Bronchial epithelial cell (primary cell): ENCODE measurements around the gene GJB5. TPM values are rescaled to one million over a fixed set of nuclear protein-coding genes. Genes with fewer than 3 reads are reported as not detected.

Experiments used
- DNase-seq: peaks from one replicate; pipeline ENCODE4 v3.0.0-alpha.2; 2010; ENCODE audit warnings: low read depth
- FAIRE-seq: peaks from 2 replicates; lab custom pipeline; 2011; peaks lifted over from hg19 to GRCh38; lab: Jason Lieb, UNC
- H3K27me3 ChIP-seq: 2 replicates; pipeline ENCODE4 v1.5.1; 2011; ENCODE audit warnings: low read length; ENCODE audit not compliant: control insufficient read depth, insufficient read depth
- H3K36me3 ChIP-seq: 2 replicates; pipeline ENCODE4 v1.5.1; 2011; ENCODE audit warnings: low read length; ENCODE audit not compliant: control insufficient read depth, insufficient read depth
- H3K4me3 ChIP-seq: 2 replicates; pipeline ENCODE4 v1.5.1; 2011; ENCODE audit warnings: mild to moderate bottlenecking, low read depth, low read length, control low read depth
- CTCF ChIP-seq: IDR thresholded peaks from 2 replicates; pipeline ENCODE4 v1.5.1; 2011; ENCODE audit warnings: mild to moderate bottlenecking, moderate library complexity, low read length, control low read depth, inconsistent platforms; ENCODE audit not compliant: insufficient read depth, severe bottlenecking
- total RNA-seq: library from RNA; depleted of rRNA; stranded (reverse); fragments of >200 nt; gene quantifications from 2 replicates; pipeline ENCODE4 v1.2.1, GENCODE V29; 2014

GJB5 gene
- total RNA-seq, 1 donor from 2014 or later: 95.8 TPM

GRCh38 chr1:34794790-34795180 lies 39.9 kb downstream of the GJB5 start:
- FAIRE-seq (no peak), DNase-seq (no peak)
- no peaks in the 10 kb centered on the region for H3K36me3 ChIP-seq
- no peak overlapping the region for H3K4me3 ChIP-seq
- peaks cover 6% of the 10 kb centered on the region for H3K27me3 ChIP-seq
- no peak for TF ChIP-seq CTCF

- no peak for TF ChIP-seq CTCF
- H3K4me3 ChIP-seq: no peak overlapping the region
- peaks cover 6% of the 10 kb centered on the region for H3K27me3 ChIP-seq
- DNase-seq (no peak), FAIRE-seq (no peak)
- H3K36me3 ChIP-seq: no peaks in the 10 kb centered on the region
Observed at GRCh38 chr1:34795916-34796315, 41.1 kb downstream of the GJB5 start.

- no peak for TF ChIP-seq CTCF
- H3K4me3 ChIP-seq: no peak overlapping the region
- H3K27me3 ChIP-seq: peaks cover 5% of the 10 kb centered on the region
- no peaks in the 10 kb centered on the region for H3K36me3 ChIP-seq
- no peak for DNase-seq
- no peak for FAIRE-seq
Observed at GRCh38 chr1:34796990-34797389, 42.1 kb downstream of the GJB5 start.

GRCh38 chr1:34800214-34800613 lies 45.4 kb downstream of the GJB5 start:
- FAIRE-seq: no peak
- no peak overlapping the region for H3K4me3 ChIP-seq
- H3K27me3 ChIP-seq: no peaks in the 10 kb centered on the region
- DNase-seq: no peak
- no peak for TF ChIP-seq CTCF
- H3K36me3 ChIP-seq: no peaks in the 10 kb centered on the region

- DNase-seq: no peak
- Histone ChIP-seq H3K36me3 (no peaks in the 10 kb centered on the region), H3K27me3 (no peaks in the 10 kb centered on the region), H3K4me3 (no peak overlapping the region)
- TF ChIP-seq CTCF: no peak
- FAIRE-seq: no peak
Observed at GRCh38 chr1:34803770-34804169, 48.9 kb downstream of the GJB5 start.

- no peak for FAIRE-seq
Observed at GRCh38 chr1:34806396-34806795, 51.5 kb downstream of the GJB5 start.

More at GRCh38 chr1:34806396-34806795, 51.5 kb downstream of the GJB5 start:
- Histone ChIP-seq H3K27me3 (no peaks in the 10 kb centered on the region), H3K36me3 (no peaks in the 10 kb centered on the region), H3K4me3 (no peak overlapping the region)
- TF ChIP-seq CTCF: no peak
- peak; percentile 54 for DNase-seq
